NCI-H2107 (cell line): ENCODE results near the gene MAP2K3.
"Not testable (repeated sequence)": the region's sequence is repeated elsewhere in the genome, so short reads cannot be mapped to it uniquely, and the experiment has no call there.

ENCODE experiments used
- DNase-seq: peaks from one replicate; lab custom pipeline; 2025; lab: John Stamatoyannopoulos, UW

The MAP2K3 gene

DNA sequence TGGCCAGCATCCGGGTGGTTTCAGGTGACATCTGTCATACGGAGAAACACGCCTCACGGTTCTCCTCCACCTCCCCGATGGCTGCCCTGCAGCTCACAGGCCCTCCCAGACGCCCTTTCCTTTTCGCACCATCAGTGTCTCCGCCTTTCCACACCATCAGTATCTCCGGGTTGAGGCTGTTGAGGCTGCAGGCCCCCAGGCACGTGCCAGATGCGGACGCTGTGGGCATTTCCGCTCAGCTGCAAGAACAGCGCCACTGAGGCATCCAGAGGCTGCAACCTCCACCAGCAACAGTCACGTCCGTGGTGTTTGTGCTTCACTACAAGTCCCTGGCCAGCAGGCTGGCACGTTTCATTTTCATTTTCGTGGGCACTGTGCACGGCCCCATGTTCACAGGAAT lies 66.0 kb downstream of the MAP2K3 start:
- not testable (repeated sequence) for DNase-seq

- no peak for DNase-seq
Observed at GRCh38 chr17:21351366-21352065, 67.0 kb downstream of the MAP2K3 start.

DNA sequence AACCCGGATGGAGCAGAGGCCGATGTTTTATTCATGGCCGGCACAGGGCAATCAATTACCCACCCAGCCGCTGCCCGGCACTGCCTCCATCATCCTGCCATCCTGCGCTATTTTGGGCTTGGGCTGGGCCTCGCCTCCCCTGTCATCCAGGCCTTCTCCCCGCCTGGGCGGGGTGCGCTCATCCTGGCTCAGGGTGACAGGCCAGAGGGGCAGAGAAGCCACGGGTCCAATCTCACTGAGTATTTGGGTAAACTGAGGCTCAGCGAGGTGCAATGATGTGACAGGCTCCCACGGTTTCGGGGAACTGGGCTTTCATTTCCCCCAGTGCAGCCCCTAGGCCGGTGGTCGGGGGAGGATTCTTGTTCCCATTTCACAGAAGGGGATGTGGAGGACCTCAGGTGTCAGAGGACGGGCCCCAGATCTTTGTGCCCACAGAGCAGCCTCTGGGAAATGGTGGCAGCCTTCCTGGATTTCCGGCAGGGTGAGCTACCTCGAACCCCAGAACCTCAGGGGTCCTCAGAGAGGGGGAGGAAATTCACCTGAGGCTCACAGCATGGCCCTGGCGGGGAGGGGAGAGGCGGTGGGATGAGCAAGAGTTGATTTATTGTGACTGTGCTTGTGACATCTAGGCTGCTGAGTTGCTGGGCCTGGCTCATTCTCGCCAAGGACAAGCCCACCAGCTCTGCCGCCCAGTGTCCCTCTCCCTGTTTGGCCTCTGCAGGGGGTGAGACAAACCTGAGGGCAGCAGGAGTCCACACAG lies 67.9 kb downstream of the MAP2K3 start:
- DNase-seq, result no peak

- no peak for DNase-seq
Observed at GRCh38 chr17:21352981-21353265, 68.4 kb downstream of the MAP2K3 start.

GRCh38 chr17:21353326-21354010 lies 69.0 kb downstream of the MAP2K3 start:
- no peak for DNase-seq

DNA sequence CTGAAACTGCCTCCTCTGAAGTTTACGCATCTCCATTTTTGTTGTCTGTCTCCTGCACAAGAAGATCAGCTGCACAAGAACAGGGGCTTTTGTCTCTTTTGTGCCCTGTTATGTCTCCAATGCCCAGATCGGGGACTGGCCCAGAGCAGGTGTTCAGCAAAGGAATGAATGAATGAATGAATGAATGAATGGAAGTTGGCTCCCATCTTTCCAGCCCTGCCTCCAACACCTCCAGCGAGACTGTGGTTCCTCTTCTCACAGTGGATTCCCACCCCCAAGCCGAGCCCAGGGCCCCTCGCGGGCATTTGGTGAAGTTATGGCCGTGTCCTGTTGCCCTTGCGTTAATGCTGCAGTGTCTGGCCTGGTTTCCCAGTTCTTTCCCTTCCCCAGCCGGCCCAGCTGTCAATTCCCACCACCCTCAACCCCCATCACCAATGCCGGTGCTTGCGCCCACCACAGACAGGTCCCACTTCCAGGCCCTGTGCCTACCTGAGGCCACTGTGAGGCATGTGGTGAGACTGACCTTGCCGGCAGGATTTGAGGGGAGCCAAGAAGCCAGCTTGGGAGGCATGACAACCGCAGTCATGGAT lies 70.4 kb downstream of the MAP2K3 start:
- DNase-seq, result no peak

DNA sequence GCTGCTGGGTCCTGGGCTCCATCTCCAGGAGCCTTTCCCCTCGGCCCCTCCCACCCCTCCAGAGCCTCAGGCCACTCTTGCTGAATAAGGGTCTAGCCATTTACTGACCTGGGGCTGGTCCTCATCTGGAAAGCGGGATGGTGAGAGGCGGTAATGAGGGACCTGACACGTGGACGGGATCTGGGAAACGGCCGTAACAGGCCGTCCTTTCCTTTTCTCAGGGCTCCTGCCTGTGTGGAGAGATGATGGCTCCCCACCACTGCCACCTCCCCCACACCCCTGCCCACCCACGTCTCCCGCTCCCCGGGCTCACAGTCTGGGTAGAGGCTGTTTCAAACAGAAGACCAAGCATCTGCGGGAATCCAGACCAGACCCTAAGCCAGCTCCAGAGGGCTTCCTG lies 71.1 kb downstream of the MAP2K3 start:
- no peak for DNase-seq

DNA sequence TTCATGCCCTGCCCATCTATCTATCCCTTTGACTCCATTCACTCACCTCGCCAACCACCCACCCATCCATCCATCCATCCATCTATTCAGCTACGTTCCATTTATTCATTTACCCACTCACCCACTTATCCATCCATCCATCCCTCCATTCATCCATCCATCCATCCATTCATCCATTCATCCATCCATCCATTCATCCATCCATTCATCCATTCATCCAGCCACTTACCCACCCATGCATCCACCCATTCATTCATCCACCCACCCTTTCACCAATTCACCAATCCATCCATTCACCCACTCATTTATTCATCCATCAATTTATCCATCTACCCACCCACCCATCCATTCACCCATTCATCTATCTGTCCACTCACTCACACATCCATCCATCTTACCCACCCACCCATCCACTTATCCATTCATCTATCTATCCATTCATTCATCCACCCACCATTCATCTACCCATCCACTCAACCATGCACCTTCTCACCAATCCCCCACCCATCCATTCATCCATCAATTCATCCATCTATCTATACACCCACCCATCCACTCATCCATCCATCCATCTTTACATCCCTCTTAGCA lies 72.1 kb downstream of the MAP2K3 start:
- DNase-seq, result no peak

GRCh38 chr17:21357281-21357680 lies 72.8 kb downstream of the MAP2K3 start:
- no peak for DNase-seq

GRCh38 chr17:21357696-21358656 lies 73.5 kb downstream of the MAP2K3 start:
- DNase-seq, result no peak

DNA sequence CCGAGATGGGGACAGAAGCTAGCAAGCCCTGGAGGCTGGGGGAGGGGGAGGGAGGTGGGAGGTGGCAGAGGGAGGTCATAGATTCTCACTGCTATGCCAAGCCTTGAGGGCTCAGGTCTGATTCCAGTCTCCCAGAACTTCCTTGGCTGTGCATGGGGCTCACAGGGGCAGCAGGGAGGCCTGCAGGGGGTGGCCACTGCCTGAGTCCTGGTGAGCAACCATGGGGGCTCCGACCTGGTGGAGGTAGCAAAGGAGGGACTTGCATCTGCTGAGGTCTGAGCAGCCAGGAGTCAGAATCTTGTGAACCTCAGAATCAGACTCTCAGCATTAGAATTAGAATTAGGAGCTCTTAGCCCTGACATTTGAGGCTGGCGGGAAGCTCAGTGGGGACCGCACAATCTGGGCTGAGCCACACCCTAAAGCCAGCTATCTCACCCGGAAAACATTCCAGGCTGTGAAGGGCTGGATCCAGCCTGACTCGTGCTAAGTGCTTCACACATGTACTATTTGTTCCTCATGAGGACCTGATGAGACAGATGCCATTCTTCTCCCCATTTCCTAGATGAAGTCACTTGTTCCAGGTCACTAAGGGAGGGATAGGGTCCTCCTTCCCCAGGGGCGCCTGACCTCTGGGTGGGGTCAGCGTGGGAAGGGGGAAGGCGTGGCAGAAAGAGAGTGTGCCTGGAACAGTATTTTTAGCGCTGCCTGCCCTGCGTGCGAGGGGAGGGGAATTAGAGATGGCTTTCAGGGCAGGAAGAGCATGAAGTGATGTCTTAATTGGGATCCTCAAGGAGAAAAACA lies 74.4 kb downstream of the MAP2K3 start:
- DNase-seq, result no peak

DNA sequence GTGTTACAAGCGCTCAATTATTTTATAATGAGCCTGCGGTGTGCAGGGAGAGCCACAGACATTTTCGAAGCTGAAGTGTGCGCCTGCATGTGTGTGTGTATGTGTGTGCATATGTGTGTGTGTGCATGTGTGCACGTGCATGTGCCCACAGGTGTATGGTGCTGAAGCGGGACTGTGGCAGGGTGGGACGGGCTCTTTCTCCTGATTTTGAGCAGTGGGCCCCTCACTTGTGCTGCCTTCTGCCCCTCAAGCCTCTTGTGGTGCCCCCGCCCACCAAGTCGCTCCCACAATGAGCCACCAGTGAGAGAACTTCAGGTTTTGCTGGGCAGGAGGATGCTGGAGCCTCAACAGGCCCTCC lies 75.0 kb downstream of the MAP2K3 start:
- no peak for DNase-seq

GRCh38 chr17:21360048-21360447 lies 75.5 kb downstream of the MAP2K3 start:
- no peak for DNase-seq

DNA sequence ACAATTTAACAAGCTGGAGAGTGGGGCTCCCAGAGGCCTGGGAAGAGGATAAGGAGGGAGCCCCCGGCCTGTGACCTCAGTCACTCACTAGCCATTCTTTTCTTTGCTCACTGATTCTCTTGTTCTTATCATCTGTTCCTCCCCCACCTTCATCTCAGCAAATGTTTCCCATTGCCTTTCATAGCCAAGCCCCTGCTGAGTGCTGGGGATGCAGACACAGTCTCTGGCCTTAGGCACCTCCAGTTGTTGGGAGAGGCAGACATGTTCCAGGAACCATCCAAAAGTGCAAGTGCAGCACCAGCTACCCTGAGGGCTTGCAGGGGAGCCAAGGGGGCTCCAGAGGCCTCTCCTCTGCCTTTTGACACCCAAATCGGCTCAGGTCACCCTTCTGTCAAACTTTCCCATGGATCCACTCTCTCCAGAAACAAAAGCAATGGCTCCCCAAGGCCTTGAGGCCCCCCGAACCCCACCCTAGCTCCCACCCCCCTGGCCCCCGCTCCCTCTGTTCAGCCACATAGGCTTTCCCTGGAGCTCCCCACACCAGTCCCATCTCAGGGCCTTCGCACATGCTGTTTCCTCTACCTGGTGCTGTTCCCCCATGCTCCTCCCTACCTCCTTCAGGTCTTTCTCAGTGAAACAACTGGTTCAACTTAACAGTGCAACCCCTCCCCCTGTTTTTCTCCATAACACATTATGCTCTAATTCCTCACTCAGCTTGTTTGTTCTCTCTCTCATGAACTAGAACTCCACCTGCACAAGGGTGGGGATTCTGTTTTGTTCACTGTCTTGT lies 76.7 kb downstream of the MAP2K3 start:
- no peak for DNase-seq

GRCh38 chr17:21362331-21362931 lies 77.9 kb downstream of the MAP2K3 start:
- DNase-seq, result no peak

- no peak for DNase-seq
Observed at GRCh38 chr17:21363776-21364642, 79.5 kb downstream of the MAP2K3 start.
